Measurements from ENCODE around the gene EREG.

DNA sequence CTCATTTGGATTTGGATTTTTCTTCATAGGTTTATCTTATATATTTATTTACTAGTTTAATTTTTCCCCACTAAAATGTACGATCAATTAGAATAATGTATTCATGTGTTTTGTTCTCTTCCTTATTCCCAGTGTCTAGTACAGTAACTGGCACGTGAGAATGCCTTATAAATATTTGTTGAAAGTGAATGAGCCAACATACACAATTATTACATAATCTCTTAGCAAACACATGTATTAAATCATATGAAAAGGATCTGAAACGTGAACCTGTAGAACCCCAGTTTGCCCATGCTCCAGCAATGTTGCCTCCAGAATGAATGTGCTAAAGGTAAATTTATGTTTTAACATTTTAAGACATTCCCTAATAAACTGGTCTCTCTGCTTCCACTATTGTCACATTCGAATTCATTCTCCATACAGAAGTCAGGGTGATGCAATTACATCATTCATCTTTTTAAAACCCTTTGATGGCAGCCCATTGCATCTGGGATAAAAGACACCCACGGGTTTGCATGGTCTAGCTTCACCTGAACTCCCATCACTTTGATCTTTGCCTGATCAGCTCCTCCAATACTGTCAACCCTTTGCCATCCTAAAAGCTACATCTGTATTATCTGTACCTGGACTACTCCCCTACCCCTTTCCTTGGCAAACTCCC is 49.3 kb downstream of the EREG start:
- TF ChIP-seq, protein P1, sequence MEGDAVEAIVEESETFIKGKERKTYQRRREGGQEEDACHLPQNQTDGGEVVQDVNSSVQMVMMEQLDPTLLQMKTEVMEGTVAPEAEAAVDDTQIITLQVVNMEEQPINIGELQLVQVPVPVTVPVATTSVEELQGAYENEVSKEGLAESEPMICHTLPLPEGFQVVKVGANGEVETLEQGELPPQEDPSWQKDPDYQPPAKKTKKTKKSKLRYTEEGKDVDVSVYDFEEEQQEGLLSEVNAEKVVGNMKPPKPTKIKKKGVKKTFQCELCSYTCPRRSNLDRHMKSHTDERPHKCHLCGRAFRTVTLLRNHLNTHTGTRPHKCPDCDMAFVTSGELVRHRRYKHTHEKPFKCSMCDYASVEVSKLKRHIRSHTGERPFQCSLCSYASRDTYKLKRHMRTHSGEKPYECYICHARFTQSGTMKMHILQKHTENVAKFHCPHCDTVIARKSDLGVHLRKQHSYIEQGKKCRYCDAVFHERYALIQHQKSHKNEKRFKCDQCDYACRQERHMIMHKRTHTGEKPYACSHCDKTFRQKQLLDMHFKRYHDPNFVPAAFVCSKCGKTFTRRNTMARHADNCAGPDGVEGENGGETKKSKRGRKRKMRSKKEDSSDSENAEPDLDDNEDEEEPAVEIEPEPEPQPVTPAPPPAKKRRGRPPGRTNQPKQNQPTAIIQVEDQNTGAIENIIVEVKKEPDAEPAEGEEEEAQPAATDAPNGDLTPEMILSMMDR (IDR thresholded peaks at IDR 0.05) = no peak
- TF ChIP-seq ZFX (IDR thresholded peaks at IDR 0.05; ENCODE audit: borderline replicate concordance) = no peak
